ENCODE data around the gene FLNC.

DNA sequence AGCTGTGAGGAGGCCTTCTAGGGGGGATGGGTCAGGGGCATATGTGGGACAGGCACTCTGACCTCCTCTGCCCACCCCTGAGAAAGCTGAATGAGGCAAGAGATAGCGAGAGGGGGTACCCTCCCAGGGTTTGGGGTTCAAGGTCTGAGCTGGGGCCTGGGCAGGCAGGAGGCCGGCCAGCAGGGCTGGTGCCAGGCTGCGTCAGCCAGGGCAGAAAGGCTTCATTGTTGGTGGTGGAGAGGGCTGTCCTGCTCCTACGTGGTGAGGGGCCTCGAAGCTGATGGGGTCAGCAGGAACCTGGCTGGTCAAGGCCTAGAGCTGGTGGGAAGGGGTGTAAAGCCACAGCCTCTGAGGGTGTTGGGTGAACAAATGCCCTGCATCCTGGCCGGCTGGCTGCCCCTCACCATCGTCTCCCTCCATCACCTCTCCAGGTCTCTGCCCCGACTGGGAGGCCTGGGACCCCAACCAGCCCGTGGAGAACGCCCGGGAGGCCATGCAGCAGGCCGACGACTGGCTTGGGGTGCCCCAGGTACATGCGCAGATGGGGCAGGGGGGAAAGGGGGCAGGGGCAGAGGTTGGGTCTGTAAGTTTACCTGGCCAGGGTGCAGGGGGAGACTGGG lies 6.6 kb downstream of the FLNC start:
- TF ChIP-seq ZNF431 (CRISPR knock-in tag; IDR thresholded peaks at IDR 0.05) = no peak
- TF ChIP-seq TBL1XR1 (IDR thresholded peaks at IDR 0.05; ENCODE audit: low read length in 2 of 2) = no peak
- TF ChIP-seq FOXJ3 (CRISPR knock-in tag; IDR thresholded peaks at IDR 0.05) = no peak
- no peak for TF ChIP-seq POLR2A (conservative IDR thresholded peaks at IDR 0.05)
- TF ChIP-seq ZNF184 (CRISPR knock-in tag; IDR thresholded peaks at IDR 0.05) = no peak
- TF ChIP-seq, protein P1, sequence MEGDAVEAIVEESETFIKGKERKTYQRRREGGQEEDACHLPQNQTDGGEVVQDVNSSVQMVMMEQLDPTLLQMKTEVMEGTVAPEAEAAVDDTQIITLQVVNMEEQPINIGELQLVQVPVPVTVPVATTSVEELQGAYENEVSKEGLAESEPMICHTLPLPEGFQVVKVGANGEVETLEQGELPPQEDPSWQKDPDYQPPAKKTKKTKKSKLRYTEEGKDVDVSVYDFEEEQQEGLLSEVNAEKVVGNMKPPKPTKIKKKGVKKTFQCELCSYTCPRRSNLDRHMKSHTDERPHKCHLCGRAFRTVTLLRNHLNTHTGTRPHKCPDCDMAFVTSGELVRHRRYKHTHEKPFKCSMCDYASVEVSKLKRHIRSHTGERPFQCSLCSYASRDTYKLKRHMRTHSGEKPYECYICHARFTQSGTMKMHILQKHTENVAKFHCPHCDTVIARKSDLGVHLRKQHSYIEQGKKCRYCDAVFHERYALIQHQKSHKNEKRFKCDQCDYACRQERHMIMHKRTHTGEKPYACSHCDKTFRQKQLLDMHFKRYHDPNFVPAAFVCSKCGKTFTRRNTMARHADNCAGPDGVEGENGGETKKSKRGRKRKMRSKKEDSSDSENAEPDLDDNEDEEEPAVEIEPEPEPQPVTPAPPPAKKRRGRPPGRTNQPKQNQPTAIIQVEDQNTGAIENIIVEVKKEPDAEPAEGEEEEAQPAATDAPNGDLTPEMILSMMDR (IDR thresholded peaks at IDR 0.05 in 2 of 3, conservative IDR thresholded peaks at IDR 0.05 in 1 of 3; ENCODE audit: insufficient read depth in 2 of 3, low read depth in 1 of 3, low read length in 3 of 3) = no peak
- TF ChIP-seq POLR2AphosphoS5 (IDR thresholded peaks at IDR 0.05; ENCODE audit: control insufficient read depth, insufficient read depth, low read depth, low read length) = no peak; the same call in 1 of the 2 replicates
- no peak for TF ChIP-seq ZNF24 (IDR thresholded peaks at IDR 0.05)
- no peak for TF ChIP-seq HDAC2 (IDR thresholded peaks at IDR 0.05)
- TF ChIP-seq ZNF668 (CRISPR knock-in tag; IDR thresholded peaks at IDR 0.05) = no peak
- no peak for TF ChIP-seq MTF1 (CRISPR knock-in tag; IDR thresholded peaks at IDR 0.05; ENCODE audit: borderline replicate concordance)
